Measurements from ENCODE around the gene C2orf15. TPM values are rescaled to one million over a fixed set of nuclear protein-coding genes. Genes with fewer than 3 reads are reported as not detected.
A peak's percentile ranks its signal among the peaks of the same experiment; 100 is the strongest.
"Not testable (repeated sequence)": the region's sequence is repeated elsewhere in the genome, so short reads cannot be mapped to it uniquely, and the experiment has no call there.

Gene C2orf15
- total RNA-seq, 1 experiment from 2014 or later, result 1.5 TPM

DNA sequence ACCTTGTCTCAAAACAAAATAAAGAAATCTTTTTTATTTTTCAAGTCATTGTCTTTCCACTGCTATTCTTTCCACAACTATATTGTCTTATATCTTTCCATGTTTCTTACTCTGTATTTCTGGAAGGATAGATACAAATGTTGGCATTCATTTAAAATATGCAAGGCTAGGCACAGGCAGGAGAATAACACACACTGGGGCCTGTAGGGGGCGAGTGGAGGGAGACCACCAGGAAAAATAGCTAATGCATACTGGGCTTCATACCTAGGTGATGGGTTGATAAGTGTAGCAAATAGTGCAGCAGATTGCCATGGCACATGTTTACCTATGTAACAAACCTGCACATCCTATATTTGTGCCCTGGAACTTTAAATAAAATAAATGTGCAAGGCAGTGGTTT, 49.0 kb downstream of the C2orf15 start:
- DNase-seq (ENCODE audit: low read depth, low spot score) (no peak), ATAC-seq (no peak)
- POLR2A ChIA-PET, result no interaction called here
- no TSS peak for BruUV-seq (replicated peaks)
- in situ Hi-C loops (cut with HindIII; ENCODE audit: low pct_unique_long_range_greater_than_20kb, low sequenced_read_pairs) (no loop called here), intact Hi-C loops (cut with micrococcal nuclease; ENCODE audit: unreplicated experiment) (no loop called here)
- TF ChIP-seq, protein P1, sequence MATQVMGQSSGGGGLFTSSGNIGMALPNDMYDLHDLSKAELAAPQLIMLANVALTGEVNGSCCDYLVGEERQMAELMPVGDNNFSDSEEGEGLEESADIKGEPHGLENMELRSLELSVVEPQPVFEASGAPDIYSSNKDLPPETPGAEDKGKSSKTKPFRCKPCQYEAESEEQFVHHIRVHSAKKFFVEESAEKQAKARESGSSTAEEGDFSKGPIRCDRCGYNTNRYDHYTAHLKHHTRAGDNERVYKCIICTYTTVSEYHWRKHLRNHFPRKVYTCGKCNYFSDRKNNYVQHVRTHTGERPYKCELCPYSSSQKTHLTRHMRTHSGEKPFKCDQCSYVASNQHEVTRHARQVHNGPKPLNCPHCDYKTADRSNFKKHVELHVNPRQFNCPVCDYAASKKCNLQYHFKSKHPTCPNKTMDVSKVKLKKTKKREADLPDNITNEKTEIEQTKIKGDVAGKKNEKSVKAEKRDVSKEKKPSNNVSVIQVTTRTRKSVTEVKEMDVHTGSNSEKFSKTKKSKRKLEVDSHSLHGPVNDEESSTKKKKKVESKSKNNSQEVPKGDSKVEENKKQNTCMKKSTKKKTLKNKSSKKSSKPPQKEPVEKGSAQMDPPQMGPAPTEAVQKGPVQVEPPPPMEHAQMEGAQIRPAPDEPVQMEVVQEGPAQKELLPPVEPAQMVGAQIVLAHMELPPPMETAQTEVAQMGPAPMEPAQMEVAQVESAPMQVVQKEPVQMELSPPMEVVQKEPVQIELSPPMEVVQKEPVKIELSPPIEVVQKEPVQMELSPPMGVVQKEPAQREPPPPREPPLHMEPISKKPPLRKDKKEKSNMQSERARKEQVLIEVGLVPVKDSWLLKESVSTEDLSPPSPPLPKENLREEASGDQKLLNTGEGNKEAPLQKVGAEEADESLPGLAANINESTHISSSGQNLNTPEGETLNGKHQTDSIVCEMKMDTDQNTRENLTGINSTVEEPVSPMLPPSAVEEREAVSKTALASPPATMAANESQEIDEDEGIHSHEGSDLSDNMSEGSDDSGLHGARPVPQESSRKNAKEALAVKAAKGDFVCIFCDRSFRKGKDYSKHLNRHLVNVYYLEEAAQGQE (IDR thresholded peaks at IDR 0.05; ENCODE audit: insufficient read depth in 1 of 2, low read depth in 2 of 2, low read length in 1 of 2), result no peak
- TF ChIP-seq, protein P2, sequence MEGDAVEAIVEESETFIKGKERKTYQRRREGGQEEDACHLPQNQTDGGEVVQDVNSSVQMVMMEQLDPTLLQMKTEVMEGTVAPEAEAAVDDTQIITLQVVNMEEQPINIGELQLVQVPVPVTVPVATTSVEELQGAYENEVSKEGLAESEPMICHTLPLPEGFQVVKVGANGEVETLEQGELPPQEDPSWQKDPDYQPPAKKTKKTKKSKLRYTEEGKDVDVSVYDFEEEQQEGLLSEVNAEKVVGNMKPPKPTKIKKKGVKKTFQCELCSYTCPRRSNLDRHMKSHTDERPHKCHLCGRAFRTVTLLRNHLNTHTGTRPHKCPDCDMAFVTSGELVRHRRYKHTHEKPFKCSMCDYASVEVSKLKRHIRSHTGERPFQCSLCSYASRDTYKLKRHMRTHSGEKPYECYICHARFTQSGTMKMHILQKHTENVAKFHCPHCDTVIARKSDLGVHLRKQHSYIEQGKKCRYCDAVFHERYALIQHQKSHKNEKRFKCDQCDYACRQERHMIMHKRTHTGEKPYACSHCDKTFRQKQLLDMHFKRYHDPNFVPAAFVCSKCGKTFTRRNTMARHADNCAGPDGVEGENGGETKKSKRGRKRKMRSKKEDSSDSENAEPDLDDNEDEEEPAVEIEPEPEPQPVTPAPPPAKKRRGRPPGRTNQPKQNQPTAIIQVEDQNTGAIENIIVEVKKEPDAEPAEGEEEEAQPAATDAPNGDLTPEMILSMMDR (IDR thresholded peaks at IDR 0.05), result peak; percentile 41
- CTCF ChIA-PET, result no interaction called here
- Histone ChIP-seq H3K27ac (ENCODE audit: low read length) (no peak overlapping the region), H3K27me3 (ENCODE audit: control insufficient read depth, insufficient read depth, low read length) (no peaks in the 10 kb centered on the region), H3K4me1 (ENCODE audit: control insufficient read depth, insufficient read depth, low read length) (no peaks in the 10 kb centered on the region), H3K4me3 (ENCODE audit: low read depth in 2 of 2, low read length in 2 of 2) (no peak overlapping the region), H3K36me3 (ENCODE audit: control insufficient read depth, insufficient read depth, low read length) (peaks cover 5% of the 10 kb centered on the region), H3K9me3 (ENCODE audit: control insufficient read depth, insufficient read depth, low read depth, low read length) (no peaks in the 10 kb centered on the region)

DNA sequence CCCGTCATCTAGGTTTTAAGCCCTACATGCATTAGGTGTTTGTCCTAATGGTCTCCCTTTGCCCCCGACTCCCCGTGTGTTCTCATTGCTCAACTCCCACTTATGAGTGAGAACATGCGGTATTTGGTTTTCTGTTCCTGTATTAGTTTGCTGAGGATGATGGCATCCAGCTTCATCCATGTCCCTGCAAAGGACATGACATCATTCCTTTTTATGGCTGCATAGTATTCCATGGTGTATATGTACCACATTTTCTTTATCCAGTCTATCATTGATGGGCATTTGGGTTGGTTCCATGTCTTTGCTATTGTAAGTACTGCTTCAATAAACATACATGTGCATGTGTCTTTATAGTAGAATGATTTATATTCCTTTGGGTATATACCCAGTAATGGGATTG, 50.9 kb downstream of the C2orf15 start:
- CTCF ChIA-PET; H3K9me3 ChIP-seq (ENCODE audit: control insufficient read depth, insufficient read depth, low read depth, low read length); in situ Hi-C loops (cut with HindIII; ENCODE audit: low pct_unique_long_range_greater_than_20kb, low sequenced_read_pairs); intact Hi-C loops (cut with micrococcal nuclease; ENCODE audit: unreplicated experiment); H3K27me3 ChIP-seq (ENCODE audit: control insufficient read depth, insufficient read depth, low read length); H3K36me3 ChIP-seq (ENCODE audit: control insufficient read depth, insufficient read depth, low read length); ATAC-seq; POLR2A ChIA-PET; H3K27ac ChIP-seq (ENCODE audit: low read length); BruUV-seq (replicated peaks); DNase-seq (ENCODE audit: low read depth, low spot score); H3K4me1 ChIP-seq (ENCODE audit: control insufficient read depth, insufficient read depth, low read length); H3K4me3 ChIP-seq (ENCODE audit: low read depth in 2 of 2, low read length in 2 of 2): not testable (repeated sequence)

DNA sequence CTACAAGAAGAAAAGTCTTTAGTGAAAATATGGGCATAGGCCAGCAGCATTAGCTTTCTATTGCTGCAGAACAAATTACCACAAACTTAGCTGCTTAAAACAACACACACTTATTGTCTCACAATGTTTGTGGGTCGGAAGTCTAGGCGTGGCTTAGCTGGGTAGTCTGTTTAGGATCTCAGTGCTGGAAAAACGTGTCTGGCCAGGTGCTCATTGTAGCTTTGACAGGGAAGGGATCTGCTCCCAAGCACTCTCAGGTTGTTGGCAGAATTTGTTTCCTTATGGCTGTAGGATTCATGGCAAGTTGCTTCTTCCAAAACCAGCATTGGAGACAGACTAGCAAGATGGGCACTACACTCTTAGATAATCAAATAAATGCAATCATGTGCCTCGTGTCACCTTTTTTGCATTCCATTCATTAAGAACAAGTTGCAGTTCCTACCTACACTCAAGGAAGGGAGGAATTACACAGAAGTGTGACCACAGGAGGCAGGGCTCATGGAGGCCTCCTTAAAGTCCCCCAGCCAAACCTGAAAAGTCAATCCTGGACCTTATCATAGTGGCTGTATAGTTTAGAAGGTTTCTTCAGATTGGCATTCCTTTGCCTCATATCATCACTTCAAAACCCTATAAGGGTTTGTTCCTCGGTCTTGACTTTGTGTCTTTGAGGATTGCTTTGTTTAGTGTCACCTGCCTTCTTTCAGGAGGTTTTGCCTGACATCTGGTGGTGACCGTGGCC, 56.8 kb downstream of the C2orf15 start:
- POLR2A ChIA-PET, result no interaction called here
- DNase-seq (ENCODE audit: low read depth, low spot score) (no peak), ATAC-seq (no peak)
- Histone ChIP-seq H3K27ac (ENCODE audit: low read length) (no peak overlapping the region), H3K4me3 (ENCODE audit: low read depth in 2 of 2, low read length in 2 of 2) (no peak overlapping the region), H3K9me3 (ENCODE audit: control insufficient read depth, insufficient read depth, low read depth, low read length) (no peaks in the 10 kb centered on the region), H3K27me3 (ENCODE audit: control insufficient read depth, insufficient read depth, low read length) (no peaks in the 10 kb centered on the region), H3K4me1 (ENCODE audit: control insufficient read depth, insufficient read depth, low read length) (no peaks in the 10 kb centered on the region), H3K36me3 (ENCODE audit: control insufficient read depth, insufficient read depth, low read length) (peaks cover 5% of the 10 kb centered on the region)
- BruUV-seq (replicated peaks), result no TSS peak
- CTCF ChIA-PET, result interaction anchor here (0.6 kb wide), 1 partner anchor 16 kb away, joined by 5 read pairs; no protein-coding TSS in a partner anchor
- intact Hi-C loops (cut with micrococcal nuclease; ENCODE audit: unreplicated experiment), result no loop called here
- in situ Hi-C loops (cut with HindIII; ENCODE audit: low pct_unique_long_range_greater_than_20kb, low sequenced_read_pairs), result no loop called here
- no peak for TF ChIP-seq POLR2AphosphoS5 (IDR thresholded peaks at IDR 0.05; ENCODE audit: low read depth, low read length)
- no peak for TF ChIP-seq SIN3A (IDR thresholded peaks at IDR 0.05; ENCODE audit: borderline replicate concordance, insufficient read depth, low read depth, low read length)

Data from Panc1 (cell line).